Peyer's patch (tissue), 4 donors: ENCODE results near the gene SLC9B1.

ENCODE experiments used
- CTCF ChIP-seq, 6 experiments: fragments of 450-650 bp in 4 of 6; fragments of 200-600 bp in 2 of 6; sonication (generic) in 1 of 6; IDR thresholded peaks; one replicate each; pipeline ENCODE4 v1.5.1; 2017 to 2019; ENCODE audit warnings: antibody characterized with exemption in 6 of 6, mild to moderate bottlenecking in 3 of 6, moderate library complexity in 1 of 6
- POLR2A ChIP-seq, 2 donors: fragments of 450-650 bp; IDR thresholded peaks; one replicate each; pipeline ENCODE4 v1.5.1; 2017; ENCODE audit warnings: antibody characterized with exemption in 2 of 2, mild to moderate bottlenecking in 2 of 2, moderate library complexity in 2 of 2

GRCh38 chr4:103019308-103020124 is at the start of gene SLC9B1:
- TF ChIP-seq POLR2A (IDR thresholded peaks at IDR 0.05) (peak; percentile 80 to 87), CTCF (IDR thresholded peaks at IDR 0.05) (peak in 2 of 6 experiments; percentile 6 to 22)
